Brain pericyte (primary cell): ENCODE data around the gene MARK3.
"Not testable (repeated sequence)": the region's sequence is repeated elsewhere in the genome, so short reads cannot be mapped to it uniquely, and the experiment has no call there.

Experiments
- DNase-seq: peaks from one replicate; pipeline ENCODE4 v3.0.0-alpha.2; 2012; ENCODE audit warnings: low read depth, low spot score

MARK3 gene

DNA sequence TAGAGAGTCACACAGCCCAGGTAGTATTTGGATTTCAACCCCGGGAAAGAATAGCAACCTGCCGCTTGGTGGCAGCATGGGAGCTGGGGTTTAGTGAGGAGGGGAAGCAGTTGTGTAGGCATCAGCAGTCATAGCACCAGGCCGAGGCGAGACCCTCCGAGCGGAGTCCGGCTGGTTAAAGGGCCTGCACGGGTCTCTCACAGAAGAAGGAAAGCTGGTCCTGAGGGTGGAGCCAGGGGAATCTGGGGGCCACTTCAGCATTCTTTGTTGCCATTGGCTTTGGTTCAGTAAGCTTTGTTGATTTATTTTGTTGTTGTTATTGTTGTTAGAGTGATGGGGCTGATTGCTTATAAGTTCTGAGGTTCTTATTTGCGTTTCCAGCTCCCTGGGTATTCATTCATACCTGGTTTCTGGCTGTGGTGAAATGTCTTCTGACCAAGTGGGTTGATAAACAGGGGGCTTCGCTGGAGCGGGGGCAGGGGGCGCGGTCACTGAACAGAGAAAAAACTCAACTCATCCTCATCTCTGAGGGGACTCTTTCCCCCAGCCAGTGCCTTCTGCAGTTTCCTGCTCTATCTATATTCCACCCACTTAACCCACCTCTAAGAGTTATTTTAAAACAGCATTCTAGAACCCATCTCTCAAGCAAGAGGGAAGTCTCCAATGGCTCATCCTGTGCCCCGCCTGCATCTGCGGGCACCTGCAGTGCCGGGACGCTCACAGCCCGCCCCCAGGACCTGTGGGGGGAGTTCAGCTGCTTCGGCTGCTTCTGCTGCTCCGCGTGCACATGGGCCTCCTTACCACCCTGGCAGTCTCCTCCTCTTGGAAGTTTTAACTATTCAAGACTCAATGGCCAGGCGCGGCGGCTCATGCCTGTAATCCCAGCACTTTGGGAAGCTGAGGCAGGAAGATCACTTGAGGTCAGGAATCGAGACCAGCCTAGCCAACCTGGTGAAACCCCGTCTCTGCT, 125.8 kb downstream of the MARK3 start:
- no peak for DNase-seq

DNA sequence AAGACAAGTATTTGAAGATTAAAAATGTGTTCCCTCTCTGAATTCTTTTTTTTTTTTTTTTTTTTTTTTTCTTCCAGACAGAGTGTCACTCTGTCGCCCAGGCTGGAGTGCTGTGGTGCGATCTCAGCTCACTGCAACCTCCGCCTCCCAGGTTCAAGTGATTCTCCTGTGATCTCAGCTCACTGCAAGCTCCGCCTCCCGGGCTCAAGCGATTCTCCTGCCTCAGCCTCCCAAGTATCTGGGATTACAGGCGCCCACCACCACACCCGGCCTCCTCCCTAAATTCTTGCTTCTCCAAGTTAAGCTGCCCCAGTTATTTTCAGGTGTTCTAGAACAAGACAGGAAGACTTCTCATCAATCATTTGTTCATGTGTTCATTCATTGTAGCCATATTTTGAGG, 127.0 kb downstream of the MARK3 start:
- DNase-seq, result not testable (repeated sequence)

DNA sequence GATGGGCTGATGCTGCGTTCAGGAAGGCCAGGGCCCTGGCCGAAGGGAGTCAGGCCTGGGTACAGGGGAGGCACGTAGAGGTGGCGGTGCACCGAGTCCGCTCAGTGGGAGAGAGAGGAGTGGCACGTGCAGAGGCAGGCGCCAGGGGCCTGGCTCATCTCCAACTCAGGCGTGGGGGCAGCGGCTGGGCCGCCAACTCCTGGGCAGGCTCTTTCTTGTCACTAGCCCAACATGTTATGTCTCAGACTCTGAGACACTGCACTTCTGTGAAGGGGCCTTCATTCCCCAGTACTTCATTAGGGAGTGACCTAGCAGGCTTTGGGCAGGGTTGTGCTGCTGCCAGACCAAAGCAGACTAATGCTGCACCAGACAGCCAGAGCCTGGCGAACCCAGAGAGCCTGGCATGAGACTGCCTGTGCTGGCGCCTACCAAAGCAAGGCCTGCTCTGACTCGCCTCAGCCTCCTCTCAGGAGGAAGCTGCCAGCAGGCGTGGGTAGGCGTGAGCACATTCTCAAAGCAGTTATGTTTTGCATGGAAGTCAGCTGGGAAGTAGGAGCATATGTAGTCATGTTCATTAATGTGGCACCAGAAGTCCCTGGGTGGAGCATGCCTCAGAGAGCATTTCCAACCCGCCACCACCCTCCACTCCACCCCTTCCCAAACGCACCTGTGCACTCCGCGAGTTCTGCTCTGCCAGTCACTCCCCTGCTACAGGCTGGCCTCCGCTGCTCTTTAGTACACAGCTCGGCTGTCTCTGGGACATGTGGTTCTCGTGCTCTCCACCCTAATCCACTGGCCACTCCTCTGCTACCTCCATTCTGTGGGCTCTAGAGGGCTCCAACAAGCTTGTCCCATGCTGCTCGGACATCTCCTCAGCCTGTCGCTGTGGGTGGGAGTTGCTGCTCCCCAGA, 127.7 kb downstream of the MARK3 start:
- no peak for DNase-seq

DNA sequence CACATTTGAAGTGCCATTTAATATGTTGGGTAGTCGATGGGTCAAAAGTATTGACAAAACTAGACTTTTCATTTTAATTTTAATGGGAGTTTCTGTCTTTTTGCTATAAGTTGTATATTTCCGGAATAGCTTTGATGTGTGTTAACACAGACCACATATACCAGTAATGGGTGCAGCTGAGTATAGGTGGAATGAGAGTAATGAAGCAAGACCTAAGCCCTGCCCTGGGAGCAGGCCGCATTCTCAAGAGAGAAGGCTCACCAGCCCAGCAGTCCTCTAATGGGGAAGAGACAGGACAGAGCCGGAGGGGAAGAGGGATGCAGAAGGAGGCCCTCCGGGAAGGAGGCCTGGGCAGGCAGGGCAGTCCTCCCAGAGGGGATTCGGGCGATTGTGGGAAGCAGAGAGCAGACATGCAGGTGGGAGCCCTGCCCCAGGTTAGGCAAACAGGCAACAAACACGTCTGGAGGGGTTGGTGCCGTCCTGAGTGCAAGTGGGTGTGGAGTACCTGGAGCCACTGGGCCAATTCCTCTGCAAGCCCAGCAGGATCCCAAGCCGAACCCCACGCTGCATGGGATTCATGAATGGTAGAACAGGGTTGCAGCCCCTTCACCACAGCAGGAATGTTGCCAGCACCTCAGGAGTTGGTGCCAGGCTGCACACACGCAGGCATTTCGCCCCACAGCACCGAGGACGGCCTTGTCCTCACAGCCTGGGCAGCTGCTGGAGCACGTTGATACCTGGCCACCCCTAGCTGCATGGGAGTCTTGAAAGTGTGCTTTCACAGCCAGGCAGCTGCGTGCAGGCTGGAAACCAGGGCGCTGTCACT, 129.6 kb downstream of the MARK3 start:
- no peak for DNase-seq

DNA sequence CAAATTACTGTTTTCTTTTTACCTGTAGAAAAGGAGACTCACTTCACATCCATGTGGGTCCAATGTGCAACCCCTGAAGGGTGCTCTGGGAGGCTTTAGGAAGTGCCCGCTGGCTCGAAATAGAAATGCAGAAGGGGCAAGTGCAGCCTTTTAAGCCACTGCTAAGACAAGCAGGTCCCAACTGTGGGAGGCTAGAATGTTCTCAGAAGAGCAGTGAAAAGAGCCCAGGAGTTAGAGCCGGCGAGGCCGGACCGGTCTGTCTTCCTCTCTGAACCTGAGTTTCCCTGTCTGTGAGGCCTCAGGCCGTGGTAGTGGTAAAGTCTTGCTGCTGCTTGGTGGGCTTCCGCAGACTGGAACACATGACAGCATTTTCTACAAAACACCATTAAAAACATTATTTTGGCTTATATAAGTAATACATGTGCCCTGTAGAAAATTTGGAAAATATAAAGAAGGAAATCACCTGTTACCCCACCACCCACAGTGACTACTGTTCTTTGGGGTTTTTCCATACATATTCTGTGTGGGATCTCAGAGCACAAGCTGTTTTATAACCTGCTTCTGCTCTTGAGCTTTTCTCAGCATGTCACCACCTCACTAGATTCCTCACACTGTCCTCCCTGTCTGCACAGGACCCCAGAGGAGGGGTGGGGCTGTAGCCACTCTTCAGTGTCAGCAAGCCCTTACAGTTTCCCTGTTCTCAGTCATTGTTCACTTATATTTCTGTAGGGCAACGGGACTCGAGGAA, 131.4 kb downstream of the MARK3 start:
- no peak for DNase-seq

DNA sequence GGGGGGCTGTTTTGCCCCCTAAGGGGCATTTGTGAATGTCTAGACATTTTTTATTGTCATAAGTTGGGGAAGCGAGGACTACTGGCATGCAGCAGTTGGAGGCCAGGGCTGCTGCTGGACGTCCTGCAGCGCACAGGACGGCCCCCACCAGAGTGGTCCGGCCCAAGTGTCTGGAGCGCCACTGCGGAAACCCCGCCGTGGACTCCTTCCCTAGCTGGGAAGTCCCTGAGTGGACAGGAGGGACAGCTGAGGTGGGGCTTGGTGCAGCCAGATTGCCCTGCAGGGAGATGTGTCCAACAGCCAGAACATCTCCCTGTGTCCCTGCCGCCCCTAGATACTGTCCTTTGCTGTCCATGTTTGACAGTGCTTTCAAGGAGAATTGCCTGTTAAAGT, 132.0 kb downstream of the MARK3 start:
- no peak for DNase-seq

DNA sequence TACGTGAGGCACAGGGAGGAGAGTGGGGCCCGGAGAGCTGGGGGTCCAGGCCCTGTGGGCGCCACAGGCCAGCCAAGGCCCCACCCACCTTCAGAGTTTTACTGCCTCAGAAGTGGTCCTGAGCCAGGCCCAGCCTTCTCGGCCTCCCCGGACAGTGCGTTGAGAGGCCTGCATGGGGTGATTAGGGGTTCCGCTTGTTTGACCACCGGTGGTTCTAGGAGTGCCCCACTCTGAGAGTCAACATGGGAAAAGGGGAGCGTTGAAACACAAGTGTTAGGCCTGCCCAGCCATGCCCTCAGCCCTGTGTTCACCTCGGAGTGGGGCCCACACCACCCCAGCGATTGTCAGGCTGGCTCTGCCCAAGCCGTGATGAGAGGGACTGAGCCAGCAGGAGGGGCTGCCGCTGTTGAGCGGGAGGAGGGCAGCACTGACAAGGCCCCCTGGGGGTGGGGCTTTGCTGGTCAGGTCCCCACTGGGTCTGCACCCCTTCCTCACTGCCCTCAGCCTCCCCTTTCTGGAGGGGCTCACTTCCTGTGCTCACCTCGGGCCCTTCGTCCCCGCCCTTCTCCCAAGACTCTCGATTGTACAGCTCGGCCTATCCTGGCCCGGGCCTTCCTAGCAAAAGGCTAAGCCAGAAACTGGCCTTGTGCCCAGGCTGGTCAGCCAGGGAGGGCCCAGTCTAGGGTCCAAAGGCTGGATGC, 132.7 kb downstream of the MARK3 start:
- no peak for DNase-seq

DNA sequence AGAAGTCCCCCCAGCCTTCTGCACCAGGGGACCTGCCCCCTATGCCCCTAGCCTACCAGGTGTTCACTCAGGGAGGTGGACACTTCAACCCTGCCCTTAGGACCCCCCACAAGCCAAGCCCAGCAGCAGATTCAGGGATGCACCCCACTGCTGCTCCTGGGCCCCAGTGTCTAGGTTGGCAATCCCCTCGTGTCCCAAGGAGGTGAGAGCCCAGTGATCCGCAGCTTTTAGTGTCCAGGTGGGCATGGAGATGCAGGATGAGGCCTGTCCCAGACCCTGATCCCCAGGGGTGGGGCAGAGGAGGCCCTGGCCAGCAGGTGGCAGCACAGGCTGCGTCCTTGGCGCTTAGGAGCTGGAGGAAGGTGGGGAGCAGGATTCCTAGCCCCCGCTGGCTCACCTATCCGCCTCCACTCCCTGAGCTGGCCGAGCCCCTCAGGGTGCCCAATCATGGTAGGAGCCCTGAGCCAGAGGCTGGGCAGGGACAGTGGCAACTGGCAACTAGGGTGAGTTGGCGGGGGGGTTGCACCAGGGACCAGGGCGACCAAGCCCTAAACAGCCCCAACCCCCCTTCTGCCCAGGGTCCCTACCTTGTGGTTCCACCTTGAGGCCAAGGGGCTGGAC, 133.3 kb downstream of the MARK3 start:
- DNase-seq, result no peak

DNA sequence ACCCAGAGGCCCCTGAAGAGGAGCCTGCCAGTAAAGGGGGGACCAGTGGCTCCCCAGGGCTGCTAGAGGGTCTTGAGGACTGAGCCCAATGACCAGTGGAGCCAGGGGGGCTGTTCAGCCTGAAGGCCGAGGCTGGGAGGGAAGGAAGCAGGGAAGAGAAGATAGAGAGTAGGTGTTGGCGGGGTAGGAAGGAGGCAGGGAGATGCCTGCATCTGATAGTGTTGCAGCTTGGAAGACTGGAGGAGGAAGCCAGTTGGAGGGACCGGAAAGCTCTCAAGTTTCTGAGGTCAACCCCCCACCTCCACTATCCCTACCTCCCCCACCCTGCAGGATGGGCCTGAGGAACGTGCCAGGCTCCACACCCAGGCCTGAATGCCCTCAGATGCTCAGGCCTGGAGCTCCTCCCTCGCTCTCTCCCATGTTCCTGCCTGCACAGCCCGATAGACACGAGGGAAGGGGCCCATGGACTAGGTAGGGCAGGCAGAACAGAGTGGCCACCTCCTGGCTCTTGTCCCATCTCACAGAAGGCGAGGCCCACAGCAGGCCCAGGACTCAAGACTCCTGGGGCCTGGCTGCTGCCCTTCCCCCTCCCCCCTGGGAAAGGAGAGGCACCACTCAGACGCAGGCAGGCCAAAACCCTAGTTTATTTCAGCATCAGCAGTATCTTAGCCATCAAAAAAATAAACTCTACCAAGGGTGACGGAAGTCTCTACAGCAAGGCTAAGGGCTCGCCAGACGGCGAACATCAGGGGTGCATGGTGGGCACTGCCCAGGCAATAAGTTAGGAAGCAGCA, 134.0 kb downstream of the MARK3 start:
- no peak for DNase-seq

DNA sequence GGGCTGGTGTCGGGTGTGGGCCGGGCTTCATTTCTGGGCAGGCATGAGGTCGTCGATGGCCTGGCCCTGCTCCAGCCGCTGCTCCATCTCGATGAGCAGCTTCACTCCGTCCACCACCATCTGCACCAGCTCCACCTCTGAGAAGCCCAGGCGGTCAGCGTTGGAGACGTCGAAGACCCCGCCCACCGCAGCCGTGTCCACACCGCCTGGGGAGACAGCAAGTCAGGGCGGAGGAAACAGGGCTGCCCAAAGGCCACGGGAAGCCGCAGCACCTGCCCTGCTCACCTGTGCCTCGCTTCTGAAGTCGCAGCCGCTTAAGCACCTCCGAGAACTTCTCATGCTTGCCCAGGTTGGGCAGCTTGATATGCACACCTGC, 134.6 kb downstream of the MARK3 start:
- no peak for DNase-seq

DNA sequence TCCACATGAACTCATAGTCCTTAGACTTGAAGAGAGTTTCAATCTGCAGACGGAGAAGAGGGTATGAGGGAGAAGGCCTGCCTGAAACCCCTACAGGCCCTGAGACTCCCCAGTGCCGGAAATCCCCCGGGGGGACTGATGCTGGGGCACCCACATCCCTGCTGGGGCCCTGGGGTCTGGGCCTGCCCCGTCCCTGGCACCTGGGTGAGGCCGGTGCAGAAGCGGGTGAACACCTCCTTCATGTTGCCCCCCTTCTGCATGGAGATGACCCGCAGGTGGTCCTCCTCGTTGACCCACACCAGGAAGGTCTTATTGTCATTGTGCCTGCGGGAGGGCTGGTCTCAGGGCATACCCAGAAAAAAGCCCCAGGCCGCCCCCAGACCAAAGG, 135.0 kb downstream of the MARK3 start:
- DNase-seq, result no peak

DNA sequence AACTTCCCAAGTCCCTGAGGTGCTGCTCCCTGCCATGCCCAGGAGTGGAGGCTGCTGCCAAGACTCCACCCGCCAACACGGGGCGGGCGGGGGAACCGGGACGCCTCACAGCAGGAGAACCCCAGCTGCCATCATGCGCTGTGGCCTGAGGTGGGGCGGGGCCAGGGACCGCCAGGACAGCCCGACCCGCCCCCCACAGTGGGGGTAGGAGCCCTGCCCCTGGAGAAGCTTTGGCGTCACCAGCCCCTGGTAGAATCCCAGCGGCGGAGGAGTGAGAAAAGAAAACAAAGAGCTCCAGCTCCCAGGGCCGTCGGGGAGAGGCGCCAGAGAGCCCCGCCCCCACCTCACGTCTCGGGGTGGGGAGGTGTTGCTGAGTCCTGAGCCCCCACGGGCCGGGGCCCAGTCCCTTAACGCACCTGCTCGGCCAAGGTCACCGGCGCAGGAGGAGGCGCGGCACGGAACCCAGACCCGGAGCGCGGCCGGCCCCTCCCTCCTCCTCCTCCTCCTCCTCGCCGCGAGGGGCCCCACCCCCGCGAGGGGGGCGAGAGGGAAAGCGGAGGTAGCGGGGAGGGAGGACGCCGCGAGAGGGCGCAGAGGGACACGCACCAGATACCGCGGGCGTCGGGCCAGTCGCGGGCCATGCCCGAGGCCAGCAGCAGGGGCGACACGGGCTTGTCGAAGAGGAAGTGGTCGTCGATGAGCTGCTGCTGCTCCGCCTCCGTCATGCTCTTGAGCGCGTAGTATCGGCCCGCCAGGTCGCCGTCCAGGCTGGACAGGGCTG, 135.6 kb downstream of the MARK3 start:
- DNase-seq, result no peak

DNA sequence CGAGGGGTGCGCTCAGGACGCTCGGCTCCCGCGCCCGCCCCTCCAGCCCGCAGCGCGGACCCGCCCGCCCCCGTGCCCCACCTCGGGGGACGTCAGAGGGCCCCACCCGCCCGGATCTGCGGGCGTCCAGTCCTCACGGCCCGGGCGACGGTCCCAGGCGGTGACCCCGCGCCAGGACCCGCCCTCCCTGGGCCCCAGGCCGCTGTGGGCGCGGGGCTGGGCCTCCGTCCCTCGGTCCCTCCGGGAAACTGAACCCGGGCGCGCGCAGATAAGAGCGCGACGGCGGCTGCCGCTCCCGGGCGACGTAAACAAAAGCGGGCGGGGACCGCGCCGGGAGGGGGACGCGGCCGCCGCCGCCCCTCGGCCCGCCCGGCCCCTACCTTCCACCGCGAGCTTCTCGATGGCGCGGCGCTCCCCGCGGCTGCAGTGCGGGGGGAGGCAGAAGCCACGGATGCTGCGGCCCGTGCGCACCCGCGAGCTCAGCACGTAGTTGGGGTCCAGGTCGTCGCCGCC, 136.3 kb downstream of the MARK3 start:
- no peak for DNase-seq

DNA sequence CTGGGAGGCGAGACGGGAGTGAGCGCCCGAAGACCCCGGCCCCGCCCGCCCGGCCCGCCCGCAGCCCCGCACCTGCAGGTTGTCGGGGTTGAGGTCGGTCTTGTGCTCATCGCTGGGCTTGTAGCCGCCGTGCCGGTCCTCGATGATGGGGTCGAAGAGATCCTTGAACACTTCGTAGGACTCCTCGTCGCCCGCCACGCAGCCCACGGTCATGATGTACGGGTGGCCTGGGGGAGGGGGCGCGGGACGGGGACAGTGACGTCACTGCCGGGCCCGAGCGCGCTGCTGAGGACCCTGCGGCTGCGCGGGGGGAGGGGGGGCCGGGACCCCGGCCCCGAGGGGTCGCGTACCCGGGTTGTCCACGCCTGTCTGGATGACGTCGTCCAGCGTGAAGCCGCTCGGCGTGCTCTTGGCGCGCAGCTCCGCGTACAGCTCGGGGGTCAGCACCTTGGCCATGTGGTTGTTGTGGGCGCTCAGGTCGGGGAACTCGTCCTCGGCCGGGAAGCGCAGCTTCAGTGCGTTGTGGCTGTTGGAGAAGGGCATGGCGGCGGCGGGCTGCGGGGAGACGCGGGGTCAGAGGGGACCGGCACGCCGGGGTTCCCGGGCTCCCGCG, 136.8 kb downstream of the MARK3 start:
- DNase-seq, result no peak

DNA sequence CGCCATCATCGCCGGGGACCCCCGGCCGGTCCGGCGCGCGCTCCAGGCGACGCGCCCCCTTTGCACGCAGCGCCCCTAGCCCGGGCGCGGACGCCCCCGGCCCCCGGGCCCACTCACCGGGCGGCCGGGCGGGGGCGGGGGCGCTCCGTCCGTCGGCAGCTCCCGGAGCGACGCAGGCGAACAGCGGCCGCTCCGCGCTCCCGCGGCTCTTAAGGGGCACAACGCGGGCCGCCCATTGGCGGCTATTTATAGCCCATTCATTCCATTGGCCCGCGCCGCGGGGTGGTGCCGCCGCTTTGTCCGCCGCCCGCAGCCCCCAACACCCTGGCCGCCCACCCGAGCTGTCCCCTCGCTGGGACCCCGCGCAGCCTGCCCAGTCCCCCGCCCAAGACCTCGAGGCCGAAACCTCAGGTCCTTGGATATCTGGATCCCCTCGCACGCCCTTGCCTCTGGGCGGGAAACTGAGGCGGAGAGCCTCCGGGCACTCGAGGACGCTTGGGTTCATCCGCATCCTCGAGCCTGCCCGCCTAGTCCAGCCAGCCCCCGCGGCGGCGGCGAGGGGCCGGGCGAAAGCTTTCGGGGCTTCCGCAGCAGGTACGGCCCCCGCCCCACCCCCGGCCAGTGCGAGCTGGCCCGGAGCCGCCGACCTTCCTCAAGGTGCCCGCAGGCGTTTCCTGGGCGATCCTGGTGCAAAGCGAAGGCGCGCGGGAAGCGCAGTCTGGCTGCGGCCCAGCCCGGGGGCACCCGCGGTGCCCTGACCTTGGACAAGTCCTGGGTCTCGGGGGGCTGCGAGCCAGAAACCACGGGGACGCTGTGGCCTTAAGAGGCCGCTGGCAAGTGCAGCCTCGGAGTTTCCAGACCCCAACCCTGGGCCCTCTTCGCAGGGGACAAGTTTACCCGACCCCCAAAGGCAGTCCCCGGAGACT, 137.7 kb downstream of the MARK3 start, which contains the start of gene CKB:
TSS of gene CKB (minus strand) at position 182 of the 926 bp plus-strand sequence. CDS start 337 bp downstream, outside the sequence.
- DNase-seq, result no peak

DNA sequence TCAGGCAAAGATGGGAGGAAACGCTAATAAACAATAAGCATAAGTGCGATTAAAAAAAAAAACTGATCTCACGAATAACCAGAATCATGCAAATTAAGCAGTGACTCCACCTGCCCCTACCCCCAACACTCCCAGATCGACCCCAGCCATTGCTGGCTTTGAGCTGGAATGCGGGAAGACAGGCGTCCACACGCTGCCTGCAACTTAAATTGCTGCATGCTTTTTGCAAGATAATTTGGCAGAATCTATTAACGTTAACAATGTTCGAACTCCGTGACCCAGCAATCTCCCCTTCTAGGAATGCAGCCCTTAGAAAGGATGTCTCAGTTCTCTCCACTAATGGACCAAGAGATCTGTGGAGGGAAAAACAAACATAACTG, 138.3 kb downstream of the MARK3 start:
- DNase-seq, result no peak
